ENCODE data around the gene CFAP46. TPM values are rescaled to one million over a fixed set of nuclear protein-coding genes. Genes with fewer than 3 reads are reported as not detected.

The CFAP46 gene
- total and polyA plus RNA-seq, 2 experiments from 2014 or later: 2.2 to 2.4 TPM

- Histone ChIP-seq H3K4me1 (ENCODE audit: insufficient read depth) (peaks cover 4% of the 10 kb centered on the region), H3K36me3 (replicated peaks; ENCODE audit: insufficient read depth, low read depth) (no peaks in the 10 kb centered on the region), H3K9me2 (replicated peaks; ENCODE audit: insufficient read depth) (no peaks in the 10 kb centered on the region), H2AFZ (no peak overlapping the region), H3K79me2 (no peaks in the 10 kb centered on the region), H4K20me1 (ENCODE audit: insufficient read depth, poor library complexity, severe bottlenecking) (no peaks in the 10 kb centered on the region), H3K27ac (no peak overlapping the region), H3K4me2 (no peak overlapping the region), H3K27me3 (peaks cover 7% of the 10 kb centered on the region), H3K4me3 (no peak overlapping the region), H3K9me3 (ENCODE audit: low read depth) (no peaks in the 10 kb centered on the region)
- DNase-seq (ENCODE audit: low spot score): no peak
- TF ChIP-seq EZH2phosphoT487 (IDR thresholded peaks at IDR 0.05; ENCODE audit: low read depth, severe bottlenecking, unreplicated experiment) (no peak), CTCF (IDR thresholded peaks at IDR 0.05; ENCODE audit: poor library complexity) (no peak), EZH2 (IDR thresholded peaks at IDR 0.05; ENCODE audit: borderline replicate concordance) (no peak)
- WGBS (ENCODE audit: low lambda C conversion rate, missing lambda C conversion rate): 81% methylated on average over 23 of the region's 25 CpGs
Observed at GRCh38 chr10:132945125-132945893, 2.9 kb upstream of the CFAP46 start.

- no peak overlapping the region for H3K27ac ChIP-seq
- H3K9me2 ChIP-seq (replicated peaks; ENCODE audit: insufficient read depth): no peaks in the 10 kb centered on the region
- peaks cover 7% of the 10 kb centered on the region for H3K27me3 ChIP-seq
- H3K4me2 ChIP-seq: no peak overlapping the region
- no peaks in the 10 kb centered on the region for H4K20me1 ChIP-seq (ENCODE audit: insufficient read depth, poor library complexity, severe bottlenecking)
- no peaks in the 10 kb centered on the region for H3K79me2 ChIP-seq
- DNase-seq (ENCODE audit: low spot score): no peak
- TF ChIP-seq CTCF (IDR thresholded peaks at IDR 0.05; ENCODE audit: poor library complexity): no peak
- TF ChIP-seq EZH2phosphoT487 (IDR thresholded peaks at IDR 0.05; ENCODE audit: low read depth, severe bottlenecking, unreplicated experiment): no peak
- TF ChIP-seq EZH2 (IDR thresholded peaks at IDR 0.05; ENCODE audit: borderline replicate concordance): no peak
- H3K9me3 ChIP-seq (ENCODE audit: low read depth): no peaks in the 10 kb centered on the region
- no peak overlapping the region for H2AFZ ChIP-seq
- no peaks in the 10 kb centered on the region for H3K36me3 ChIP-seq (replicated peaks; ENCODE audit: insufficient read depth, low read depth)
- WGBS (ENCODE audit: low lambda C conversion rate, missing lambda C conversion rate): 94% methylated on average over 18 of the region's 18 CpGs
- no peak overlapping the region for H3K4me3 ChIP-seq
- peaks cover 4% of the 10 kb centered on the region for H3K4me1 ChIP-seq (ENCODE audit: insufficient read depth)
Observed at GRCh38 chr10:132944510-132944909, 2.1 kb upstream of the CFAP46 start.

- DNase-seq (ENCODE audit: low spot score): no peak
- H3K79me2 ChIP-seq: no peaks in the 10 kb centered on the region
- no peaks in the 10 kb centered on the region for H3K9me2 ChIP-seq (replicated peaks; ENCODE audit: insufficient read depth)
- WGBS (ENCODE audit: low lambda C conversion rate, missing lambda C conversion rate): 89% methylated on average over 12 of the region's 12 CpGs
- H3K4me3 ChIP-seq: no peak overlapping the region
- no peak overlapping the region for H2AFZ ChIP-seq
- H3K9me3 ChIP-seq (ENCODE audit: low read depth): no peaks in the 10 kb centered on the region
- no peak overlapping the region for H3K27ac ChIP-seq
- no peaks in the 10 kb centered on the region for H4K20me1 ChIP-seq (ENCODE audit: insufficient read depth, poor library complexity, severe bottlenecking)
- TF ChIP-seq CTCF (IDR thresholded peaks at IDR 0.05; ENCODE audit: poor library complexity) (no peak), EZH2phosphoT487 (IDR thresholded peaks at IDR 0.05; ENCODE audit: low read depth, severe bottlenecking, unreplicated experiment) (no peak), EZH2 (IDR thresholded peaks at IDR 0.05; ENCODE audit: borderline replicate concordance) (no peak)
- H3K4me2 ChIP-seq: no peak overlapping the region
- H3K27me3 ChIP-seq: peaks cover 2% of the 10 kb centered on the region
- H3K36me3 ChIP-seq (replicated peaks; ENCODE audit: insufficient read depth, low read depth): no peaks in the 10 kb centered on the region
- H3K4me1 ChIP-seq (ENCODE audit: insufficient read depth): peaks cover 4% of the 10 kb centered on the region
Observed at GRCh38 chr10:132943791-132944404, 1.5 kb upstream of the CFAP46 start.

Measured in hepatocyte (in vitro differentiated cells).